GM21423 (cell line): Measurements from ENCODE around the gene AGPAT3.
"Not testable (repeated sequence)": the region's sequence is repeated elsewhere in the genome, so short reads cannot be mapped to it uniquely, and the experiment has no call there.

Source experiments
- ATAC-seq: cut with Tn5 transposase; IDR thresholded peaks from one replicate; pipeline ENCODE4 v1.9.1; 2021; ENCODE audit warnings: mild to moderate bottlenecking, moderate library complexity; ENCODE audit not compliant: unreplicated experiment

The AGPAT3 gene

DNA sequence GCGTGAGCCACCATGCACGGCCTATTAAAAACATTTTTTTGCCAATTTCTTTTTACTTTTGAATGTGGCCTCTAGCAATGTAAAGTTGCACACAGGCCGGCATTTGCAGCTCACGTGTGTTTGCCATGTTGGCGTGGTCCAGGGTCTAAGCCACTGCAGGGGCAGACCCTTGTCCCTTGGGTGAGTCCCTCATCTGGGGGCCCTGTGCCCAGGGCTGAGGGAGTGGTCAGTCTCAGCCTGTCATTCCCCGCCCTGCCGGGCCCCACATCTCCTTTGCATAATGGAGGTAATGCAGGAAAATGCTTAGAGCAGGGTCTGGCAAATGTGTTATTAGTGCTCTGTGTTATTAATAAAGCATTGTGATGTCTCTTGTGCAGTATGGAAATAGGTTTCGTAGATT lies 16.9 kb downstream of the AGPAT3 start:
- ATAC-seq: no peak

DNA sequence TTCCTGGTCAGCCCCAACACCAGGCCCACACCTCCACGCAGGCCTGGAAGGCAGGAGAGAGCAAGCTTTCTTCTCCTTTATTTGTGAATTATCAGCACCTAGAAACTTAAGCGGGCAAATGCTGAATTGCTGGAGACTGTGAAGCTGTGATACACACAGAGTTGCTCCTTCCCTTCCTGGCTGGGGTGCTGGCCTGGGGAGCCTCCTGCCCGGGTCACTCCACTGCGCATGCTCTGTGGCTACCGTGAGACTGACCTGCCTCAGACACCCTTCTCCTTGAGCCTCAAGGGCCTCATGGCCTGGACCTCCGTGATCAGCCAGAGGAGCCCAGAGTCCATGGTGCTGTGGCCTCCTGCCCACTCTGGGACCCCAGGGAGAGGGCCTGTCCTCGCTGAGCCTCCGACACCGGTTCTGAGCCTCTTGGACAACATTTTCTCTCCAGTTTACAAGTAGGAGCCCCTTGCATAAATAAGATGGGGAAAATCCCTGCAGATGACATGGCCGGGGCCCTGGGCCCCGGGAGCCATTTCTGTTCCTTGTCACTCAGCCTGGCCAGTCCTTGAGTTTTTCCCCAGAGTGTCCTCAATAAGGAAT lies 18.0 kb downstream of the AGPAT3 start:
- no peak for ATAC-seq

DNA sequence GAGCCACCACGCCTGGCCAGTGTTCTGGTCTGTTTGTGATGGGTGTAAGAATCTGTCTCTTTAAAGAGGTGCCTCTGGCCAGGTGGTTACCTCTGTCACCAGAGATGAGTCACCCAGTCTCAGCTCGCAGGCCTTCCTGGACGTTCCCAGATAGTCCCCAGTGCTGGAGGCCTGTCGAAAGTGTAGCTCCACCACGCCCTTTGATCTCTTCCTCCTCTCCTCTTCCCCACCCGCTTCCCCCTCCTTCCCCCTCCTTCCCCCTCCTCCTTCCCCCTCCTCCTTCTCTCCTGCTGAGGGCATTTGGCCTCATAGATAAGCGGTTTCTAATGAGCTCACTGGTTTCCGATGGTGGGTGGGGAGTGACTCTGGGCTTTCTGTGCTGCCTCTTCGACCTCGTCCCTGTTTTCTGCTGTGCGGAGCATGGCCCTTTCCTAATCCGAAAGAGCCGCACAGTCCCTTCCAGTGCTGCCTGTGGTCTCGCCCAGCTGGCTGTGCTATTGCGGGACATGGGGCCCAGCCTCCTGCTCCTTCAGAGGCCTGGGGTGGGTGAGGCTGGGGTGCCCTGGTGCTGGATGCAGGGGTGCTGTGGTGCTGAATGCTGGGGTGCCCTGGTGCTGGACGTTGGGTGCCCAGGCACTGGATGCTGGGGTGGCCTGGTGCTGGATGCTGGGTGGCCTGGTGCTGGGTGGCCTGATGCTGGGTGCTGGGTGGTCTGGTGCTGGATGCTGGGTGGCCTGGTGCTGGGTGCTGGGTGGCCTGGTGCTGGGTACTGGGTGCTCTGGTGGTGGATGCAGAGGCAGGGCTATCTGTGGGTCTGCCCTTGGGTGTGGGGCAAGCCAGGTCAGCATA lies 19.2 kb downstream of the AGPAT3 start:
- no peak for ATAC-seq

DNA sequence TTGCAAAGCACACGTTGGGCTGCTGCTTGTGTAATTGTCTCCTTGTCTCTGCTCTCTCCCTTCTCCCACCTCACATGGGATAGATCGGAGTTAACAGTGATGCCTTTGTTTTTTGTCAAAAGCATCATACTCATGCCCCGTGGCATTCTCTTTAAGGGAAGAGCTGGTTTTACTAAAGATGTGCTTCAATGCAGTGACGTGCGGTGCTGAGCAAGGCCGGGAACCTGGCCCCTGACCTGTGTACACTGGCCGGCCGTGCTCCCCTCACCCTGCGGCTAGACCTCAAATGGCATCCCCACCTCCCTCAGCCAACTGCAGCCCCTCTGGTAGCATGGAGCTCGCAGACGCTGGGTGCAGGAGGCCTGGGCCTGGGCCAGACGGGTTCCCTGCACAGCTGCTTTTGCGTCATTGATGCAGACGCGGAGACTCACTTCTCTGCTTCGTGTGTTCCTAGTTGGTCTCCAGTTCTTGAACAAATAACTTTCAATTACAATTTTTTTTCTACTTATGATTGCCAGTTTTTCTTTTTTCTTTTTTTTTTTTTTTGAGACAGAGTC lies 19.9 kb downstream of the AGPAT3 start:
- ATAC-seq: no peak

DNA sequence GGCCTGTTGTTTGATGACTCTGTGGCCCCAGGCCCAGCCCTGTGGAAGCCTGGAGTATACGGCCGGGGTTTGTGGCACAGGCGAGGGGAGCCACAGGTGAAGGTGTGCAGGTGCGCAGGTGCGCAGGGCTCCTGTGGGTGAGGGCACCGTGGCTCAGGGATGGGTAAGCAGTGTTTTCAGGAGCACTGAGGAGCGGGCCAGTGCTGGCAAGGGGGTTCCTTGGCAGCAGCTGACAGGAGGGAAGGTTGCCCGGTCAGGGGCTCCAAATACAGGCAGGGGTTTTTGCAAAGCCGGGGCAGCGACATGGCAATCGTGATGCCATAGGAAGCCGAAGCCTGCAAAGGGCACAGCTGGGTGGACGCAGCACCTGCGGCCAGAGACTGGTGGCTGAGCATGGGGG lies 20.7 kb downstream of the AGPAT3 start:
- ATAC-seq: no peak

DNA sequence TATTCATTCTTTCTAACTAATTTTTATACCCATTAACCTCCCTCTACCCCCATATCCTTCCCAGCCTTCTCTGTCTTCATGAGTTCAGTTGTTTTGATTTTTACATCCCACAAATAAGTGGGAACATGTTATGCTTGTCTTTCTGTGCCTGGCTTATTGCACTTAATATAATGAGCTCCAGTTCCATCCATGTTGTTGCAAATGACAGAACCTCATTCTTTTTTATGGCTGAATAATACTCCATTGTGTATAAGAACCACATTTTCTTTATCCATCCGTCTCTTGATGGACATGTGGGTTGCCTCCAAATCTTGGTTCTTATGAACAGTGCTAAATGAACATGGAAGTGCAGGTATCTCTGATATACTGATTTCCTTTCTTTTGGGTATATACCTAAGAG lies 21.5 kb downstream of the AGPAT3 start:
- no peak for ATAC-seq

DNA sequence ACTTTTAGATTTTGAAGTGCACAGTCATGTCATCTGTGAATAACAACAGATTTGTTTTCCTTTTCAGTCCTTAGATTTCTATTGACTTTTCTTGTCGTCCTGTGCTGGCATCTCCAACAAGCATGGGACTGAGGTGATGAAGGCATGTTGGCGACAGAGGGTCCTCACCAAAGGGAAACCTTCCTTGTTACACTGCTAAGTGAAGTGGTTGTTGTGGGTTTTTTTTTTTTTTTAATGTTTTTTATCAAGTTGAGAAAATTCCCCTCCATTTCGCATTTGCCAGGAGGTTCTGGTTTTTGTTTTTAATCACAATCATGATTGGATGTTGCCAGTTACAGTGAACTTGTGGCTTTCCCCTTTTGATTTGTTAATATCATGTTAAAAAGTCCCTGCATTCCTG lies 24.0 kb downstream of the AGPAT3 start:
- no peak for ATAC-seq

DNA sequence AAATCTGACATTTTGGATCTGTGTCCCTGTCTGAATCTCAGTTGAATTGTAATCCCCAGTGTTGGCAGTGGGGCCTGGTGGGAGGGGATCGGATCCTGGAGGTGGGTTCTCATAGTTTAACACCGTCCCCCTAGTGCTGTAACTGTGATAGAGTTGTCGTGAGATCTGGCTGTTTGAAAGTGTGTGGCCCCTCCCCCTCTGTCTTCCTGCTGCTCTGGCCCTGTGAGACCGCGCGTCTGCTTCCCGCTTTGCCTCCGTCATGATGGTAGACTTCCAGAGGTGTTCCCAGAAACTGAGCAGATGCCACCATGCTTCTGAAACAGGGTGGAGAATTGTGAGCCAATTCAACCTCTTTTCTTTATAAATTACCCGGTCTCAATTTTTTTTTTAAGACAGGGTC lies 25.0 kb downstream of the AGPAT3 start:
- no peak for ATAC-seq

DNA sequence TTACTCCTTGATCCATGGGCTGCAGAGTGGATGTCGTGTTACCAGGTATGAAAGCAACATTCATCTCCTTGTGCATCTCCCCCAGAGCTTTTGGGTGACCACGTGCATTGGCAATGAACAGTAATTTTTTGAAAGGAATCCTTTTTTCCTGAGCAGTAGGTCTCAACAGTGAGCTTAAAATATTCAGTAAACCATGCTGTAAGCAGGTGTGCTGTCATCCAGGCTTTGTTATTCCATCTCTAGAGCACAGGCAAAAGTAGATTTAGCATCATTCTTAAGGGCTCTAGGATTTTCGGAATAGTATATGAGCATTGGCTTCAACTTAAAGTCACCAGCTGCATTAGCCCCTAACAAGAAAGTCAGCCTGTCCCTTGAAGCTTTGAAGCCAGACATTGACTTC lies 27.3 kb downstream of the AGPAT3 start:
- no peak for ATAC-seq

DNA sequence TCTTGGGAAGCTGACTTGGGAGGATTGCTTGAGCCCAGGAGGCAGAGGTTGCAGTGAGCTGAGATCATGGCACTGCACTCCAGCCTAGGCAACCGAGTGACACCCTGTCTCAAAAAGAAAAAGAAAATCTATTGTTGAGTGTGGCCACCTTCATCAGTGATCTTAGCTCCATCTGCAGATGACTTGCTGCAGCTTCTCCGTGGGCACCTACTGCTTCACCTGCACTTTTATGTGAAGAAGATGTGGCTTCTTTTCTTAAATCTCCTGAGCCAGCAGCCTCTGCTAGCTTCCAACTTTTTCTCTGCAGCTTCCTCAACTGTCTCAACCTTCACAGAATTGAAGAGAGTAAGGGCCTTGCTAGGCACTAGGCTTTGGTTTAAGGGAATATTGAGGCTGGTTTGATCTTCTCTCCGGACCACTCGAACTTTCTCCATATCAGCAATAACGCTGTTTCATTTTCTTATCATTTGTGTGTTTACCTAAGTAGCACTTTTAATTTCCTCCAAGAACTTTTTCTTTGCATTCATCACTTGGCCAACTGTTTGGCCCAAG lies 28.0 kb downstream of the AGPAT3 start:
- ATAC-seq: no peak

DNA sequence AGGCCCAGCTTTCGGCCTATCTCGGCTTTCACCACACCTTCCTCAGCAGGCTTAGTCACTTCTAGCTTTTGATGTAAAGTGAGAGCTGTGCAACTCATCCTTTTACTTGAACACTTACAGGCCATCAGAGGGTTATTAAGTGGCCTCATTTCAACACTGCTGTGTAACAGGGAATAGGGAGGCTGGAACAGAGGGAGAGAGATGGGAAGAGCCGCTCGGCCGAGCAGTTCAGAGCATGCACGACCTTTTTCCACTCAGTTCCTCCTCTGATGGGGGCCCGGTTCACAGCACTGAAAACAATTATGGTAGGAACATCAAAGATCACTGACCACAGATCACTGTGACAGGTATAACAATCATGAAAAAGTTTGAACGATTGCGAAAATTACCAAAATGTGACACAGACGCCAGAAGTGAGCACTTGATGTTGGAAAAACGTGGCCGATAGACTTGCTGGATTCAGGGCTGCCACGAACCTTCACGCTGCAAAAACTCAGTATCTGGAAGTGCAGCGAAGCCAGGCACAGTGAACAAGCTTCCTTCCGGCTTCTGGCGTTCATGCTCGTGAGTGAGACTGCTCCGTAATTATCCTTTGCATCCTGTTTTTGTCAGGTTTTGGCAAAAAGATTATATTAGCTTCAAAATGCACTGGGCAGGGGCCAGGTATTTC lies 28.6 kb downstream of the AGPAT3 start:
- ATAC-seq: no peak

DNA sequence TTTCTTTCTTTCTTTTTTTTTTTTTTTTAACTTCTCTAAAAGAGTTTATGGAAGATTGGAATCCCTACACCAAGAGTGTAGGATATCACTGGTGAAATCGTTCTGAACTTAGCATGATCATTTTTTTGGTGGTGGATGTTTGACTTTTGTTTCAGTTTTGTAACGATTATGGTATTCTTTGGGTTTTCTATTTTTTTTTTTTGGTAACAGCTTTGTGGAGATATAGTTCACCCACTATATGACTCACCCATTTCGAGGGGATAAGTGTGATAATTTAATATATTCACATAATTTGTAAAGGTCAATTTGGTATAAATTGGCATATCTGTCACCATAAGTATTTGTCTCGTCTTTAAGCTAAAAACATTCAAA lies 29.2 kb downstream of the AGPAT3 start:
- ATAC-seq: no peak

DNA sequence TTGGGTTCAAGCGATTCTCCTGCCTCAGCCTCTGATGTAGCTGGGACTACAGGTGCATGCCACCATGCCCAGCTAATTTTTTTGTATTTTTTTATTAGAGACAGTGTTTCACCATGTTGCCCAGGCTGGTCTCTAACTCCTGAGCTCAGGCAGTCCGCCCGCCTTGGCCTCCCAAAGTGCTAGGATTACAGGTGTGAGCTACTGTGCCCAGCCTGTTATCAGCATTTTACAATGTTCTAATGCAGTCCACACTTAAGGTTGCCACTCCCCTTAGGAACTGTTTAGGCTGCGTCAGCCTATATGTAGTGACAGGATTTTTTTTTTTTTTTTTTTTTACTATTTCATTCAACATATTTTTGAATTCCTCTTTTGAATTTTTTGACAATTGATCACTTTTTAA lies 30.2 kb downstream of the AGPAT3 start:
- ATAC-seq: no peak

DNA sequence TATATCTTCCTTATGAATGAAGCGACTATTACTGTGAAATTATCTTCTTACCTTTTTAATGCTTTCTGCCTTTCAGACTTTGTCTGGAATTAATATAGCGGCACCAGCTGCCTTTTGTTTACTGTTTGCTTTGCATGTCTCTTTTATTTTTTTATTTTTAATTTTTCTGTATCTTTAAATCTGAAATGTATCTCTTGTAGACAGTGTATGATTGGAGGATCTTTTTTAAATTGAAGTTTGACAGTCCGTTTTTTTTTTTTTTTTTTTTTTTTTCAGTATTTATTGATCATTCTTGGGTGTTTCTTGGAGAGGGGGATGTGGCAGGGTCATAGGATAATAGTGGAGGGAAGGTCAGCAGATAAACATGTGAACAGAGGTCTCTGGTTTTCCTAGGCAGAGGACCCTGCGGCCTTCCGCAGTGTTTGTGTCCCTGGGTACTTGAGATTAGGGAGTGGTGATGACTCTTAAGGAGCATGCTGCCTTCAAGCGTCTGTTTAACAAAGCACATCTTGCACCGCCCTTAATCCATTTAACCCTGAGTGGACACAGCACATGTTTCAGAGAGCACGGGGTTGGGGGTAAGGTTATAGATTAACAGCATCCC lies 31.8 kb downstream of the AGPAT3 start:
- ATAC-seq: not testable (repeated sequence)

DNA sequence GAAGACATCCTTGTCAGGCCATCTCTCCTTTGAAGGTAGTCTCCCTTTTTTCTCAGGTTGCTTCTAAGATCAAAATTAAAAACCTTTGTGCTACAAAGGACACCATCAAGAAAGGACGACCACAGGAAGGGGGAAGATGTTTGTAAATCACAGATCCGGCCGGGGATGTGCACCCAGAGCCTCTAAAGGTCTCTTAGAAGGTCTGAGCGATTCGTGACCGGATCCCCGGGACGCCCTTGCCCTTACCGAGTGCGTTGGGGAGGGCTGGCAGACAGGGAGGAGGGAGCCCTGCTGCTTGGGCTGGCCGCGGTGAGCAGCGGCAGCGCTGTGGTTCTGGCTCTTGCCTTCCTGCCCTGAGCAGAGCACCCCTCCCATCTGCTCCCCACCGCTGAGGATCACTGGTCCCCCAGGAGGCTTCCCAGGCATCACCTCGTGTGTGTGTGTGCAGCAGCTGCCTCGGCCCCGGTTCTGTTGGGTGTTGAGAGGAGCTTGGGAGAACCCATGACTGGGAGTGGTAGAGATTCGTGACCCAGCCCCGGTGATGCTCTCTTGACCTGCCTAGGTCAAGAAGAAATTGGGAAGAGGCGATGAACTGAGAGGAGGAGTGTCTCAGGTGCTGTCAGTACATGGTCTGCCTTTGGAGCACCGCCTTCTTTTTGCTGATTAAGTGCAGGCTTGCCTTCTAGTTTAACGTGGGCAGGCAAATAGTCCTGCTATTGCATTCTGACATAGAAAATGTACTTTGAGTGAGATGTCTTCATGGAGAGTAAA lies 34.5 kb downstream of the AGPAT3 start:
- ATAC-seq: no peak

DNA sequence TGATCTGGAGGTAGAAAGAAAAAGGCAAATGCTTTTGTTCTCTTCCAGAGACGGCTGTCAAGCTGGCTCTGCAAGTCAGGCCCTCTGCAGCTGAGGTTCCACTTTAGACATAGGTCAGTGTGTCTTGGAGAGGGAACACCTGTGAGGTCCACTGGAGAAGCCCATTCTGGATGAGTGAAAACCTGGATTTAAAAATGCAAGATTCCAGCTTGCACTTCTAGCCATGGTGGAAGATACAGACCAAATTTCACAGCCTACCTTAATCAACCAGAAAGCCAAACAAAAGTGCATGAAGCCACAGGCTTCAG lies 35.0 kb downstream of the AGPAT3 start:
- no peak for ATAC-seq

DNA sequence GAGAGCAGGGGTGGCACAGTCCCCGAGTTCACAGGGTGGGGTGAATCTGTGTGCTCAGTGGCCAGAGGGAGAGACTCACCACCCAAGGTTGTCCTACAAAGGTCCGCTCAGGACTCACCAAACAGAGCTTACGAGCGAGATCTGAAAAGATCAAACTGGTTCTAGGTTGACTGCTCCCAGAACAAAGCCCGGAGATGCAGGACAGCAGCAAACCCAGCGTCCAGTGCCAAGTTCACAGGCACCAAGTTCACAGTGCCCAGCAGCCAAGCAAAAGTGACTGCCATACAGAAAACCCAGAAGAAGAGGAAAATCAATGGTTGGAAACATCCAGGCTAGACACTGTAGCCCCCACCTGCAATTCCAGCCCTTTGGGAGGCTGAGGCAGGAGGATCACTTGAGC lies 35.7 kb downstream of the AGPAT3 start:
- ATAC-seq: no peak

DNA sequence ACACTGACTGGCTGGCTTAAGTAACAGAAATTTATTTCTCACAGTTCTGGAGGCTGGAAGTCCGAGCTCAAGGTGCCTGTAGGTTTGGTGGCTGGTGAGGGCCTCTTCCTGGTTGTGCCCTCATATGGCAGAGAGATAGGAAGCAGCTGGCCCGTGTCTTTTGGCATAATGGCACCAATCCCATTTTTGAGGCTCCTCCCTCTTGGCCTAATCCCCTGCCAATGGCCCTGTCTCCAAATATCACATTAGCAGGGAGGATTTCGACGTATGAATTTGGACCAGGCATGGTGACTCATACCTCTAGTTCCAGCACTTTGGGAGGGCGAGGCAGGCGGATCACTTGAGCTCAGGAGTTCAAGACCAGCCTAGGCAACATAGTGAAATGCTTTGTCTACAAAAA lies 37.4 kb downstream of the AGPAT3 start:
- no peak for ATAC-seq

DNA sequence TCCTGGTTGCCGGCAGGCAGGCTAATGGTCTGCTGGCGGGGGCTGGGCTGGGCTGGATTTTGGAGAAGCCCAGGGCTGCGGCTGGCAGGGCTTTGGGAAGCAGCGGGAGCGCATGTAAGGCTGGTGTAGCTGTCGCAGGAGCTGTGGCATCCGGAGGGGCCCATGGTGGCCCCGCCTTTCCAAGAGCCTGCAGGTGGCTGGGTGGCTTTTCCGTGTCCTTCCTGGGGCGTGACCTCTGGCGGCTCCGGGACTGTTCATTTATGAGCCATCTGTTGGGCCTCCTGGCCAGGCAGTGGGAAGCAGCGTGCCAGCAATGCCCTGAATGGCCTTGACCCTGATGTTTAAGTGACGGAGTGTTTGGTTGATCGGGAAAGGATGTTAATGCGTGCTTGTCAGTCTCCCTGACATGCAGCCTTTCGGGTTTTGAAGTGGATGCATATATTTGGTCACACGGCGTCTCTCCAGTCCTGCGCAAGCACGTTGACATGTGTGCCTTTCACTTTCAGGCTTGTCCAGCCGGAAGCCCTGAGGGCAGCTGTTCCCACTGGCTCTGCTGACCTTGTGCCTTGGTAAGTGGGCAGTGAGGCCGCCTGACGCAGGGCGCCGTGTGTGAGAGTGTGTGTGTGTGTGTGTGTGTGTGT lies 38.5 kb downstream of the AGPAT3 start:
- no peak for ATAC-seq

DNA sequence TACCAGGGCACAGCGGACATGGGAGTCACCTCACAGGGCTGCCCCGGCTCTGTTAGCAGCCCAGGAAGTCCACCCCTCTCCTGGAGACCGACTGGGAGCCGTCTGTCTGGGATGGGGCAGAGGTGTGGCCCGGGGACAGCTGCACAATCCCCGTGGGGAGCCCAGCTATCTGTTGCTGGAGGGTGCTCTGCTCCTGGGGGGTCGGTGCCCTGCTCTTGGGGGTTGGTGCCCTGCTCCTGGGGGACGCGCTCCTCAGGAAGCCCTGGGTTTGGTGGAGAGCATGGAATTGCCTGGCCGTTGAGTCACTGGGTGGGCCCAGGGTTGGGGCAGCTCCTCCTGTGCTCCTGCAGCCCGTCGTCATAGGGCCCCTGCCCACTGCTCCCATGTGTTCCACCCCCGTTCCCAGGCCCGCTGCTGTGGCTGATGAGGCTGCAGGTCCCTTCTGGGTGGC lies 39.3 kb downstream of the AGPAT3 start:
- no peak for ATAC-seq
